NOMO-1 treated with DMSO at 0.1 percent for 48 hours (cell line): Measurements from ENCODE around the gene ZNF284.

Experiments
- DNase-seq: peaks from one replicate; lab custom pipeline; 2025; ENCODE audit not compliant: unreplicated experiment; lab: John Stamatoyannopoulos, UW

The ZNF284 gene

DNA sequence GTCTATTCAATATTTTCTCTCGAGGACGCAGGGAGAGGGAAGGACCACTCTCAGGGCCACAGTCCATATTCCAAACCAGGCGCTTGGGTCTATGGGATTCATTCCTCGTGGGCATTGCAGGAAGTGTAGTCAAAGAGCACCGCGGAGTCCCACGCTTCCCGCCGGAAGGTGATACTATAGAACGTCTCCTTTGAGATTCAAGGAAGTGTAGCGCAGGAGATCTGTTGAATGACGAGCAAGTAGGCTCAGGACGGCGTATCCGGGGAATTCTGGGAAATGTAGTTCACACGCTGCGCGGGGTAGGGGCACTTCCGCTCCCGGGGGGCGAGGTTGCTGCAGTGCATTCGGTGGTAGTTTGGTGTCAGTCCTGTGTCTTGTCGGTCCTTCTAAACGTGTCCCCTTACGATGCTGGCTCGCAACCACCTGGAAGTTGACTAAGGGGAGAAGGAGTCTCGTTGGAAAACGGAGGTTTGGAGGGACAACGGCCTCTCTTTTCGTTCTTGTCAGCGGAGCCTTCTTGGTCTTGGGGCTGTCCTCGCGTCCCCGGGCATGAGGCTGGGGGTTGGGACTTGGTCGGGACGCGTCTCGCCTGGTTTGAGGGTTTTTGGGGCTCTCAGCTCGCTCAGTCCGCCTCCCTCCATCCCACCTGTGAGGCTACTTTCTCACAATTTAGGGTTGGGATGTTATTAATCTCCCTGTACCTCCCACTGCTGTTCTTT, at the start of gene ZNF284:
TSS of gene ZNF284 (plus strand) at position 336 of the 719 bp plus-strand sequence. CDS start 4,231 bp downstream, outside the sequence.
- DNase-seq: peak; percentile 88

DNA sequence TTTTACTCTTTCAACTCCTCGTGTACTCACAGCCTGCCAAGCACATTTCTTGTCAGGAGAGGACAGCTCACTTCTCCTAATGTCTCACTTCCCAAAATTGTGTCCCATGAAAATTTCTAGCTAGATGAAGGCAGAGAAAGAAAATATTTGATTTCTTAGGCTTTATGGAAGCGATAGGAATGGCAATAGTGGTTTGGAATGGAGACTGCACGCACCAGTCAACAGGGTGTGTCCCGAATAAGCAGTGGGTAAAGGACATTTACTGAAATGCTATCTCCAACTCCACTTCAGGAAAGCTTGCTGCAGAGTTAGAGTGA, 47.1 kb upstream of the ZNF284 start:
- DNase-seq: no peak

DNA sequence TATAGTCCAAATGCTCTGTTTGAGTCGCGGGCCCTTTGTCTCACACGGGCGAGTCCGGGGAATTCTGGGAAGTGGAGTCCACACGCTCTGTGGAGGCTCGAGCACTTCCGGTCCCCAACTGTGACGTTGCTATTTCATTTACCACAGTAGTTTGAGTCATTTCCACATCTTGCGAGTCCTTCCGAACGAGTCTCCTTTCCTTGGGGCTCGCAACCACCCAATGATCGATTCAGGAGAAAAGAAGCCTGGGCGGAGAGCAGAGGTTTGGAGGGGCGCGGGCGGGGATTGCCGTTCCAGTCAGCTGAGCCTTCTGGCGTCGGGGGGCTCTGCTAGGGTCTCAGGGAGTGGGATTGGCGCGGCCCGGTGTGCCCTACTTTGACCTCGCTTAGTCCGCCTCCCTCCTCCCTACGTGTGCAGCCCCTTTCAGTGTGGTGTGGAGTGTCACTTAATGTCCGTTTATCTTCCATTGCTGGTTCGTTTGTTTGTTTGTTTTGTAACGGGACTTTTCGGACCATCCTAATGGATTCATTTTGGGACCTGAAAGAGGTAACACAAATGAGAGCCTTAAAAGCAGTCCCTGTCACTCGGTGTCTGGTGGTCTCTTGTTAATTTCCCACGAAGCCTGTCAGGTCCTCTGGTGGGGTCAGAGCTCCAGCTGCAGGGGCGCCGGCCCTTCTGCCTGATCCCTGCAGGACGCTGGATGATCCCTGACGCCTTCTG, 46.6 kb upstream of the ZNF284 start, which contains the start of gene ZNF222:
TSS of gene ZNF222 (plus strand) at position 163 of the 720 bp plus-strand sequence. CDS start at position 221, 58 bp downstream.
- peak; percentile 92 for DNase-seq

DNA sequence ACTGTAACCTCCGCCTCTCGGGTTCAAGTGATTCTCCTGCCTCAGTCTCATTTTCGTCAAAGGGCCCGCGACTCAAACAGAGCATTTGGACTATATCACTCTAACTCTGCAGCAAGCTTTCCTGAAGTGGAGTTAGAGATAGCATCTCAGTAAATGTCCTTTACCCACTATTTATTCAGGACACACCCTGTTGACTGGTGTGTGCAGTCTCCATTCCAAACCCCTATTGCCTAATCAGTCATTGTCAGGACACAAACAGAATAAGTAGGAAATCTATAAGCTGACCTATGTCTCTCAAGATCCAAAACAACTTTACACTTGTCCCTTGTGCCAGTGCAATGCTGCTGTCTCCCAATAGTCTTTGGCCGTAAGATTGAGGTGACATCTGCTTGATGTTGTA, 45.3 kb upstream of the ZNF284 start:
- no peak for DNase-seq

DNA sequence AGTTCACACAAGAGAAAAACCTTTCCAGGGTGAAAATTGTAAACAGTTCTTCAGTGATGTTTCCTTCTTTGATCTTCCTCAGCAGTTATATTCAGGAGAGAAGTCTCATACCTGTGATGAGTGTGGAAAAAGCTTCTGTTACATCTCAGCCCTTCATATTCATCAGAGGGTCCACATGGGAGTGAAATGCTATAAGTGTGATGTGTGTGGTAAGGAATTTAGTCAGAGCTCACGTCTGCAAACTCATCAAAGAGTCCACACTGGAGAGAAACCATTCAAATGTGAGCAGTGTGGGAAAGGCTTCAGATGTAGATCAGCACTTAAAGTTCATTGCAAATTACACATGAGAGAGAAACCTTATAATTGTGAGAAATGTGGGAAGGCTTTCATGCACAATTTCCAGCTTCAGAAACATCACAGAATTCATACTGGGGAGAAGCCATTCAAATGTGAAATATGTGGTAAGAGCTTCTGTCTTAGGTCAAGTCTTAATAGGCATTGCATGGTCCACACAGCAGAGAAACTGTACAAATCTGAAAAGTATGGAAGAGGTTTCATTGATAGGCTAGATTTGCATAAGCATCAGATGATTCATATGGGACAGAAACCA, 39.9 kb upstream of the ZNF284 start:
- DNase-seq: no peak

DNA sequence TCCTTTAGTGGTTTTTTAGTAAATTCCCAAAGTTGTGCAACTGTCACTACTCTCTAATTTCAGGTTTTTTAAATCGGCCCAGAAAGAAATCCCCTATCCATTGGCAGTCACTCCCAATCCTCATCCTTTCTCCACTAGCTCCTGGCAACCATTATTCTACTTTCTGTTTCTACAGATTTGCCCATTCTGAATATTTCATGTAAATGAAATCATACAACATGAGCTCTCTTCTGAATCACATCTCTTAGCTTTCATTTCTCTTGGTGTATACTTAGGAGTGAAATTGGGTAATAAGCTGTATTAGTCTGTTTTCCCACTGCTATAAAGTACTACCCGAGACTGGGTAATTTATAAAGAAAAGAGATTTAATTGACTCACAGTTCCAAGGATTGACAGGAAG, 29.8 kb upstream of the ZNF284 start:
- DNase-seq: no peak

DNA sequence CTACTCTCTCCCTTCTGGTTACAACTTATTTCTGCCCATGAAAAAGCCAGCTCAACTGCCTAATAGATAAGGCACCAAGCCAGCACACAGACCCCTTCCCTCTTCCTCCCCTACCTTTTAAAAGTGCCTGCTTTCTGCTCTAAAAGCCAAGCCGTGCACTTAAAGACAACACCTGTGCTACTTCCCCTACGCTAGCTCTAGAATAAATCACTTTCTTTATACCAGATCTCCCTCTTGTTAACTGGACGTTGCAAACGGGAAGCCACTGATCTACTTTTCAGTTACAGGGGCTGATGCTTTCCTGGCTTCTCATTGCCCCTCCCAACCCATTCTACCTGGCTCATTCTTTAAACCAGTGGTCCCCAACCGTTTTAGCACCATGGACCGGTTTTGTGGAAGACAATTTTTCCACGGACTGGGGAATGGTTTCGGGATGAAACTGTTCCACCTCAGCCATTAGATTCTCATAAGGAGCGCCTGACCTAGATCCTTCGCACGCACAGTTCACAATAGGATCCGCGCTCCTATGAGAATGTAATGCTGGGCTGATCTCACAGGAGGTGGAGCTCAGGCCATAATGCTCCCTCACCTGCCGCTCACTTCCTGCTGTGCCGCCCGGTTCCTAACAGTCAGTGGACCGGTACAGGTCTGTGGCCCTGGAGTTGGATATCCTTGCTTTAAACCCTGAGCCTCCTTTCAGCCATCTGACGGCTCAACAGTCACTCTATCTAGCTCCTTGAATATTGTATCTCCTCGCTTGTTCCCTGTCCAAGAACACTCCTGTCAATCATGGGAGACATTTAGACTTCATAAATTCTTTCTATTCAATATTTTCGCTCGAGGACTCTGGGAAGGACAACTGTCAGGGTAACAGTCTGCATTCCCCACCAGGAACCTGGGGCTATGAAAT, 21.0 kb upstream of the ZNF284 start:
- DNase-seq: peak; percentile 43

DNA sequence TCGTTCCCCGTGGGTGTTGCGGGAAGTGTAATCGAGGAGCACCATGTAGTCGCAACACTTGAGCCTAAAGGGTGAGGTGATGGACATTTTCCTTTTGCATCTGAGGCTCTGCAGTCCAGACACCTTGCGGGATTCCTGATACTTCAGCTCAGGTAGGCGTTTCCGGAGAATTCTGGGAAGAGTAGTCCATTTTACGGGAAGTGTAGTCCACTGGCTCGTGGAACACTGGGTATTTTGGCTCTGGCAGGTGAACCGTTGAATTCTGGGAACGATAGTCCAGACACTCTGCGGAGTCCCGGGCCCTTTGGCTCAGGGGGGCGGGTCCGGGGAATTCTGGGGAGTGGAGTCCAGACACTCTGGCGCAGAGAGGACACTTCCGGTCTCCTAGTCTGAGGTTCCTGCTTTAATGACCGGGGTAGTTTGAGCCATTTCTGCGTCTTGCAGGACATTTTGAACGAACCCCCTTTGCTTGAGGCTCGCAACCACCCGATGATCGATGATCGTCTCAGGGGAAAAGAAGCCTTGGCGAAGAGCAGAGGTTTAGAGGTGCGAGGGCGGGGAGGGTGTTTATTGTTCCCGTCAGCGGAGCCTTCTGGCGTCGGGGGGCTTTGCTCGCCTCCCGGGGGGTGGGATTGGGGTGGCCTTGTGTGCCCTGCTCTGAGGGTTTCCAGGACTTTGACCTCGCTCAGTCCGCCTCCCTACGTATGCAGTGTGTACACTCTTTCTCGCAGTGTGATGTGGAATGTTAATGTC, 20.1 kb upstream of the ZNF284 start, which contains the start of gene ZNF223:
TSS of gene ZNF223 (plus strand) at position 387 of the 753 bp plus-strand sequence. CDS start 3,141 bp downstream, outside the sequence.
- peak; percentile 69 for DNase-seq

DNA sequence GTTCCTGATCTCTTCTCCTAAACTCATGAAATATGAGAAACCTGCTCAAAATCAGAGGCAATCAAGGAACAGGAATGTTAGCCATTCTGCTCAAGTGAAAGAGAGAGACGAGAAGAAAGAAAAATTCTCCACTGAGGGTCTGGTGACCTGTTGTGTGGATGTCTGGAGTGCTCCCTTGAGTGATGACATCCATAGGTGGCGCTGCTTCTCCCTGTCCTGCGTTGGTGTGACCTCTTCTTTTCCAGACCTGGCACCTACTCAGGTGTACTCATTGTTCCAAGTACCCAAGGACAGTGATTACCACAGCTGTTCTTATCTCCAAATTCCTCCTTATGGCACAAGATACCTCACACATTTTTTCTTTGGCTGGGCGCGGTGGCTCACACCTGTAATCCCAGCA, 16.1 kb upstream of the ZNF284 start:
- no peak for DNase-seq

DNA sequence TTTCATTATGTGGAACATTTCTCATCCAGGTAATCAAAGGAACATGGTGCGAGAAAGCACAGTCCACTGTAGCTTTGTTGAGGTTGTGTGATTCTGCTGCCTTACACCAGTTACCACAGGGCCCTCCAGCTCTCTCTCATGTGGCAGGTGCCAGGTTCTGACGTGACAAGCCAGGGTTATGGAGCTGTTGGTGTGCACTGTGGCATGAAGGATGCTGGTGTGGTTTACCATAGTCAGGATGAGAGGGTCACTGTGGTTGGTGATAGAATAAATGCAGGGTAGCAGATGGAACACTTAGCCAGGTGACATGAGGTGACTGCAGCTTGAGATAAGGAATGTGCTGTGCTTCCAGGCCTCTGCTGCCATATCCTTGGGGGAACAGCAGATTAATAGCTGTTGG, 12.7 kb upstream of the ZNF284 start:
- DNase-seq: no peak

DNA sequence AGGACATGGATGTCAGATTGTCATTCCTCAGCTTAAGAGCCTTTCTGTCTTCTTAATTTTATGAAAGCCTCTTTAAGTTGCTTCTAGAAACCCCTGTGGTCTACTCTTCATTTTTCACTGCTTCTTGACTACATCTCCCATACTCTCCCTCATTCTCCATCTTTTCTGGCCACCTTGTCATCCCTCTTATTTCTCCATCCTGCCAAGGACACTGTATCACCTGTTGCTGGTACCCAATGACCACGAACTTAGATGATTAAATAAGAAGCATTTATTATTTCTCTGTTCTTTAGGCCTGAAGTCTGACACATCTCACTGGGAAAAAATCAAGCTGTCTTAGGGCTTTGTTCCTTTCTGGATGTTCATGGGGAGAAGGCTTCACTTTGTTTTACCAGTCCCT, 10.9 kb upstream of the ZNF284 start:
- DNase-seq: no peak

DNA sequence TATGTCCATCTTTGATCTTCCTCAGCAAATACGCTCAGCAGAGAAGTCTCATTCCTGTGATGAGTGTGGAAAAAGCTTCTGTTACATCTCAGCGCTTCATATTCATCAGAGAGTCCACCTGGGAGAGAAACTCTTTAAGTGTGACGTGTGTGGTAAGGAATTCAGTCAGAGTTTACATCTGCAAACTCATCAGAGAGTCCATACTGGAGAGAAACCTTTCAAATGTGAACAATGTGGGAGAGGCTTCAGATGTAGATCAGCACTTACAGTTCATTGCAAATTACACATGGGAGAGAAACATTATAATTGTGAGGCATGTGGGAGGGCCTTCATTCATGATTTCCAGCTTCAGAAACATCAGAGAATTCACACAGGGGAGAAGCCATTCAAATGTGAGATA, 5.7 kb upstream of the ZNF284 start:
- no peak for DNase-seq

DNA sequence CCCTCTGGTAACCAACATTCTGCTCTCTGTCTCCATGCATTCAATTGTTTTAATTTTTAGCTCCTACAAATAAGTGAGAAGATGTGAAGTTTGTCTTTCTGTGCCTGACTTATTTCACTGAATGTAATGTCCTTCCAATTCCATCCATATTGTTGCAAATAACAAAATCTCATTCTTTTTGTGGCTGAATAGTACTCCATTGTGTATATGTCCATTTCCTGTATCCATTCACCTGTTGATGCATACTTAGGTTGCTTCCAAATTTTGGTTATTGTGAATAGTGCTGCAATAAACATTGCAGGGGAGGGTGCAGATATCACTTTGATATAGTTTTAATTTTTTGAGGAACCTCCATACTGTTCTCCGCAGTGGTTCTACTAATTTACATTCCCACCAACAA, 2.5 kb upstream of the ZNF284 start:
- no peak for DNase-seq

DNA sequence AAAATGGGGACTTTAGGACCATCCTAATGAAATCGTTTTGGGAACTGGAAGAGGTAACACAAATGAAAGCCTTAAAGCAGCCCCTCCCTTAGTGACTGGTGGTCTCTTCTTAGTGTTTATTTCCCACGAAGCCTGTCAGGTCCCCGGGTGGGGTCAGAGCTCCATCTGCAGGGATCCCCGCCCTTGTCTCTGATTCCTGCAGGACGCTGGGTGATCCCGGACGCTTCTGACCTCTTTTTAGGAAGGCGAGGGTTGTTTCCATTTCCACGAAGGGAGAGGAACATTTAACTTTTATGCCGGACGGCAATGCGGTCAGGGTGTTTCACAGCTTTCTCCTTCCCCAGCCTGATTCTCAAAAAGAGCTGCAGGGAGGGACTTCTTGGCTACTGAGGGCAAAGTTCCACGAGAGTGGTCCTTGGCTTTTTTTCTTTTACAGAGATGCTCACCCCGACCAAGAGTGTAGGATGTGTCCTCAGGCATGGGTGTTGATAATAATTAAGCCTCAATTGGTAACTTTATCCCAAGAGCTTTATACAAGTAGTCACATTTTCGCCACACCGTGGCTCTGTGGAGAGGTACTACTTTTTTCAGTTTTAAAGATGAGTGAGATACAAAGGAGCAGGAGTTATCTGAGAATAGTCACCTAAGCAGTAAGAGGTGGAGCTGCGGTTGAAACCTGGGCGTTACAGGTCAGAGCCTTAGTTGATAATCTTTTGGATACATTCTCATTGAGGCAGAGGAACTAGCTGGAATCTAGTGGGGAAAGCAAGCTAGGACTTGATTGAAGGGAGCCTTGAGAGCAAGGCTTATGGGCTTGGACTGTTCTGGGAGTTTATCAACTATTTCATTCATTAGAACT, 813 bp downstream of the ZNF284 start:
- DNase-seq: no peak

DNA sequence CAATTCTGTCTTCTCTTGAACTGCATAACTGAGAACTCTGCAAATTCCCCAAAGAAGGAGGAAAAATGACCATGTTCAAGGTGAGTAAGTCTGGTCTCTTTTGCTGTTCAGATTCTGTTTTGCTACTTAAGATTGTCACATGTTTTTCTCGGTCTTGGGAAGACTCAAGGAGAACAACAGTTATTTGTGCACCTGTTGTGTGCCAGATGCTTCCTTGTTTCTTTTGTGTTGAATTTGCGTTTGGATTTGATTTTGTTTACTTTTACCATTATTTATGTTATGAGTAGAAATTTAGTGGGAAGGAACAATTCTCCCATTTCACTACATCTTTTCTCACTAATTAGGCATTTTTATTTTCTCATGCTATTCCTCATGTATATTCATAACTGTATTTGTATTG, 4.4 kb downstream of the ZNF284 start:
- no peak for DNase-seq

DNA sequence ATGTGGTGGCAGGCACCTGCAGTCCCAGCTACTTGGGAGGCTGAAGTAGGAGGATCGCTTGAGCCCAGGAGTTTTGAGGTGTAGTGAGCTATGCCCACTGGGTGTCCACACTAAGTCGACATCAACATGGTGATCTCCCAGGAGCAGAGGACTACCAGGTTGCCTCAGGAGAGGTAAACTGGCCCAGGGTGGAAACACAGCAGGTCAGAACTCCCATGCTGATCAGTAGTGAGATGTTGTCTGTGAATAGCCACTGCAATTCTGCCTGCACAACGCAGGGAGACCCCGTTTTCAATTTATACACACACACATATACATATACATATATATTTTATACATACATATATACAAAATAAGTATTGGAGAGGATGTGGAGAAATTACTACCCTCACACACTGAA, 20.1 kb downstream of the ZNF284 start:
- DNase-seq: no peak

DNA sequence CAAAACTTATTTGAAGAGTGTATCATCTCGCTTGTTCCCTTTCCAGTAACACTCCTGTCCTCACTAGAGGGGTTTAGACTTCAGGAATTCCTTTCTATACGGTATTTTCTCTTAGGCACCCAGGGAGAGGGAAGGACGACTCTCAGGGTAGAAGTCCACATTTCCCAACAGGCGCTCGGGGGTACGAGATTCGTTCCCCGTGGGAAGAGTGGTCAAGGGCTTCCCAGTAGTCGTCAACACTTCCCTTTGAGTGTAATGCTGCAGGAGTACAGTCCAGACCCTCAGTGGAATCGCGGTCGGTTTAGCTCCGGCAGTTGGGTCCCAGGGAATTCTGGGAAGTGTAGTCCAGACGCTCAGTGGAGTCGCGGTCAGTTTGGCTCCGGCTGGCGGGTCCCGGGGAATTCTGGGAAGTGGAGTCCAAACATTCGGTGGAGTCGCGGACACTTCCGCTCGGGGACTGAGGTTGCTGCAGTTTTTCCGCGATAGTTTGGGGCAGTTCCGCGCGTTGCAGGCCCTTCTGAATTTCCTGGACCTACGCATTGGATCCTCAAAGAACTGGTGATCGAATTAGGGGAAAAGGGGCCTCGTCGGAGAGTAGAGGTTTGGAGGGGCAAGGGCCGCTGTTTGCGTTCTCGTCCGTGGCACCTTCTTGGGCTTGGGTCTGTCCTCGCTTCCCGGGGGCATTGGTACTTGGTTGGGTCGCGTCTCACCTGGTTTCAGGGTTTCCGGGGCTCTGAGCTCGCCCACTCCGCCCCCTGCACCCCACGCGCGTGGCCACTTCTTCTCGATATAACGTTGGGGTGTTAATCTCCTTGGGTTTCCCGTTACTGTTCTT, 22.2 kb downstream of the ZNF284 start, which contains the start of gene ZNF224:
TSS of gene ZNF224 (plus strand) at position 431 of the 835 bp plus-strand sequence. CDS start 3,513 bp downstream, outside the sequence.
- DNase-seq: peak; percentile 92

DNA sequence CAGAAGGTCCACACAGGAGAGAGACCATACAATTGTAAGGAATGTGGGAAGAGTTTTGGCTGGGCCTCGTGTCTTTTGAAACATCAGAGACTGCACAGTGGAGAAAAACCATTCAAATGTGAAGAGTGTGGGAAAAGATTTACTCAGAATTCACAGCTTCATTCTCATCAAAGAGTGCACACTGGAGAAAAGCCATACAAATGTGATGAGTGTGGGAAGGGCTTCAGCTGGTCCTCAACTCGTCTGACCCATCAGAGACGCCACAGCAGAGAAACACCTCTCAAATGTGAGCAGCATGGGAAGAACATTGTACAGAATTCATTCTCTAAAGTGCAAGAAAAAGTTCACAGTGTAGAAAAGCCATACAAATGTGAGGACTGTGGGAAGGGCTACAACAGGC, 35.8 kb downstream of the ZNF284 start:
- no peak for DNase-seq
